SJCRH30 (cell line): Measurements from ENCODE around the gene CERT1. TPM values are rescaled to one million over a fixed set of nuclear protein-coding genes. Genes with fewer than 3 reads are reported as not detected.
"Not testable (repeated sequence)": the region's sequence is repeated elsewhere in the genome, so short reads cannot be mapped to it uniquely, and the experiment has no call there.

Source experiments
- DNase-seq, 2 experiments: peaks; one replicate each; pipeline ENCODE4 v3.0.0-alpha.2; 2015 to 2020
- H3K27ac ChIP-seq: fragments of 250-450 bp; sonication (Bioruptor Pico); 2 replicates; pipeline ENCODE4 v1.5.1; 2020; ENCODE audit warnings: mild to moderate bottlenecking, moderate library complexity
- H3K27me3 ChIP-seq: fragments of 250-450 bp; sonication (Bioruptor Pico); 2 replicates; pipeline ENCODE4 v1.5.1; 2020; ENCODE audit warnings: mild to moderate bottlenecking, moderate library complexity
- H3K36me3 ChIP-seq: fragments of 250-450 bp; sonication (Bioruptor Pico); 2 replicates; pipeline ENCODE4 v1.5.1; 2020; ENCODE audit warnings: mild to moderate bottlenecking, moderate library complexity
- H3K4me1 ChIP-seq: fragments of 250-450 bp; sonication (Bioruptor Pico); 2 replicates; pipeline ENCODE4 v1.5.1; 2020; ENCODE audit warnings: mild to moderate bottlenecking, moderate library complexity
- H3K4me3 ChIP-seq: fragments of 250-450 bp; sonication (Bioruptor Pico); 2 replicates; pipeline ENCODE4 v1.5.1; 2020; ENCODE audit warnings: mild to moderate bottlenecking, moderate library complexity
- H3K9me3 ChIP-seq: fragments of 250-450 bp; sonication (Bioruptor Pico); replicated peaks from 2 replicates; pipeline ENCODE4 v1.5.1; 2020; ENCODE audit warnings: mild to moderate bottlenecking, moderate library complexity
- total RNA-seq: library from RNA; depleted of rRNA; stranded (reverse); fragments of >200 nt; shearing (Covaris generic); gene quantifications from 2 replicates; pipeline ENCODE4 v1.2.3, GENCODE V29; 2014

CERT1 gene
- total RNA-seq, 1 experiment from 2014 or later: 28.8 TPM

- Histone ChIP-seq H3K27ac (no peak overlapping the region), H3K36me3 (peaks cover 95% of the 10 kb centered on the region)
- no peak for DNase-seq
Measured at GRCh38 chr5:75348241-75348640, 163.2 kb downstream of the CERT1 start.

GRCh38 chr5:75342836-75343235 is 168.6 kb downstream of the CERT1 start:
- Histone ChIP-seq H3K27me3 (no peaks in the 10 kb centered on the region), H3K4me3 (no peak overlapping the region), H3K27ac (no peak overlapping the region), H3K9me3 (no peaks in the 10 kb centered on the region), H3K36me3 (peaks cover 56% of the 10 kb centered on the region), H3K4me1 (no peaks in the 10 kb centered on the region; the same call in 1 of the 2 replicates)
- no peak for DNase-seq

More at GRCh38 chr5:75348241-75348640, 163.2 kb downstream of the CERT1 start:
- Histone ChIP-seq H3K27me3 (no peaks in the 10 kb centered on the region), H3K4me3 (no peak overlapping the region), H3K9me3 (no peaks in the 10 kb centered on the region), H3K4me1 (no peaks in the 10 kb centered on the region)

GRCh38 chr5:75341934-75342333 is 169.5 kb downstream of the CERT1 start:
- Histone ChIP-seq H3K4me3 (no peak overlapping the region), H3K36me3 (peaks cover 47% of the 10 kb centered on the region), H3K27me3 (no peaks in the 10 kb centered on the region), H3K27ac (no peak overlapping the region), H3K9me3 (no peaks in the 10 kb centered on the region), H3K4me1 (no peaks in the 10 kb centered on the region; the same call in 1 of the 2 replicates)
- no peak for DNase-seq

GRCh38 chr5:75340714-75341478 is 170.5 kb downstream of the CERT1 start:
- Histone ChIP-seq H3K9me3 (no peaks in the 10 kb centered on the region), H3K27me3 (no peaks in the 10 kb centered on the region), H3K36me3 (peaks cover 37% of the 10 kb centered on the region), H3K4me1 (no peaks in the 10 kb centered on the region; the same call in 1 of the 2 replicates), H3K4me3 (no peak overlapping the region), H3K27ac (no peak overlapping the region)
- DNase-seq: no peak

- Histone ChIP-seq H3K4me1 (no peaks in the 10 kb centered on the region; the same call in 1 of the 2 replicates), H3K27ac (no peak overlapping the region), H3K9me3 (no peaks in the 10 kb centered on the region), H3K4me3 (peak overlapping the region; percentile 84), H3K36me3 (peaks cover 14% of the 10 kb centered on the region), H3K27me3 (no peaks in the 10 kb centered on the region)
- no peak for DNase-seq
Measured at GRCh38 chr5:75338408-75338807, 173.0 kb downstream of the CERT1 start.

GRCh38 chr5:75337366-75338021 is 173.9 kb downstream of the CERT1 start:
- H3K36me3 ChIP-seq: peaks cover 5% of the 10 kb centered on the region
- no peaks in the 10 kb centered on the region for H3K9me3 ChIP-seq
- no peaks in the 10 kb centered on the region for H3K27me3 ChIP-seq
- peak overlapping the region; percentile 84 for H3K4me3 ChIP-seq
- peak in 1 of 2 experiments; percentile 35 for DNase-seq
- peak overlapping the region; percentile 29; the same call in 1 of the 2 replicates for H3K27ac ChIP-seq
- H3K4me1 ChIP-seq: no peaks in the 10 kb centered on the region; the same call in 1 of the 2 replicates

GRCh38 chr5:75336615-75337336 is 174.7 kb downstream of the CERT1 start, which contains the start of gene HMGCR:
TSS of gene HMGCR (plus strand) at chr5:75337220. CDS start at chr5:75342606, 5,386 bp downstream.
- DNase-seq: peak; percentile 99
- Histone ChIP-seq H3K4me1 (no peaks in the 10 kb centered on the region; the same call in 1 of the 2 replicates), H3K9me3 (no peaks in the 10 kb centered on the region), H3K4me3 (peak within 1 kb of the TSS; percentile 84), H3K27me3 (no peaks in the 10 kb centered on the region), H3K27ac (peak within 1 kb of the TSS; percentile 29; the same call in 1 of the 2 replicates), H3K36me3 (peaks cover 2% of the 10 kb centered on the region; the same call in 1 of the 2 replicates)

GRCh38 chr5:75335952-75336614 is 175.3 kb downstream of the CERT1 start:
- Histone ChIP-seq H3K27ac (peak overlapping the region; percentile 20; the same call in 1 of the 2 replicates), H3K4me1 (no peaks in the 10 kb centered on the region; the same call in 1 of the 2 replicates), H3K9me3 (no peaks in the 10 kb centered on the region), H3K27me3 (no peaks in the 10 kb centered on the region), H3K4me3 (peak overlapping the region; percentile 84), H3K36me3 (peaks cover 2% of the 10 kb centered on the region; the same call in 1 of the 2 replicates)
- DNase-seq: peak; percentile 51 to 74

- Histone ChIP-seq H3K27ac (no peak overlapping the region), H3K36me3 (peaks cover 2% of the 10 kb centered on the region; the same call in 1 of the 2 replicates), H3K4me3 (no peak overlapping the region), H3K9me3 (no peaks in the 10 kb centered on the region), H3K27me3 (no peaks in the 10 kb centered on the region), H3K4me1 (no peaks in the 10 kb centered on the region; the same call in 1 of the 2 replicates)
- DNase-seq: no peak
Measured at GRCh38 chr5:75335486-75335885, 175.9 kb downstream of the CERT1 start.

GRCh38 chr5:75334413-75334812 is 177.0 kb downstream of the CERT1 start:
- H3K4me3 ChIP-seq, H3K27ac ChIP-seq, H3K4me1 ChIP-seq, H3K27me3 ChIP-seq, H3K9me3 ChIP-seq, H3K36me3 ChIP-seq, DNase-seq: not testable (repeated sequence)

GRCh38 chr5:75333759-75334158 is 177.7 kb downstream of the CERT1 start:
- not testable (repeated sequence) for DNase-seq

GRCh38 chr5:75331095-75332090 is 180.0 kb downstream of the CERT1 start:
- Histone ChIP-seq H3K9me3 (no peaks in the 10 kb centered on the region), H3K36me3 (no peaks in the 10 kb centered on the region), H3K27me3 (no peaks in the 10 kb centered on the region), H3K27ac (no peak overlapping the region), H3K4me1 (no peaks in the 10 kb centered on the region), H3K4me3 (no peak overlapping the region)
- no peak for DNase-seq

More at GRCh38 chr5:75333759-75334158, 177.7 kb downstream of the CERT1 start:
- H3K4me3 ChIP-seq, H3K4me1 ChIP-seq, H3K9me3 ChIP-seq, H3K27me3 ChIP-seq, H3K36me3 ChIP-seq, H3K27ac ChIP-seq: not testable (repeated sequence)

GRCh38 chr5:75330404-75330803 is 181.0 kb downstream of the CERT1 start:
- no peak overlapping the region for H3K27ac ChIP-seq
- no peak for DNase-seq
- no peaks in the 10 kb centered on the region for H3K36me3 ChIP-seq
- no peaks in the 10 kb centered on the region for H3K27me3 ChIP-seq
- no peaks in the 10 kb centered on the region for H3K9me3 ChIP-seq
- H3K4me1 ChIP-seq: no peaks in the 10 kb centered on the region
- no peak overlapping the region for H3K4me3 ChIP-seq
